Testis (tissue), 3 donors: Measurements from ENCODE around the gene PDGFRB. TPM values are rescaled to one million over a fixed set of nuclear protein-coding genes. Genes with fewer than 3 reads are reported as not detected.
"Not testable (repeated sequence)": the region's sequence is repeated elsewhere in the genome, so short reads cannot be mapped to it uniquely, and the experiment has no call there.

ENCODE experiments used
- DNase-seq: peaks from one replicate; pipeline ENCODE4 v3.0.0-alpha.2; 2019
- H3K27ac ChIP-seq, 2 donors: fragments of 200-600 bp; sonication (generic); one replicate each; pipeline ENCODE4 v1.5.1; 2019
- H3K27me3 ChIP-seq: fragments of 200-600 bp; sonication (generic); one replicate; pipeline ENCODE4 v1.5.1; 2019
- H3K36me3 ChIP-seq: fragments of 200-600 bp; sonication (generic); one replicate; pipeline ENCODE4 v1.5.1; 2017; ENCODE audit warnings: low read depth; ENCODE audit errors: missing control alignments
- H3K4me1 ChIP-seq: fragments of 200-600 bp; sonication (generic); one replicate; pipeline ENCODE4 v1.5.1; 2019
- H3K4me3 ChIP-seq, 2 donors: fragments of 200-600 bp; sonication (generic); one replicate each; pipeline ENCODE4 v1.5.1; 2017 to 2019
- H3K9me3 ChIP-seq: fragments of 200-600 bp; sonication (generic); one replicate; pipeline ENCODE4 v1.5.1; 2017
- POLR2A ChIP-seq: fragments of 450-650 bp; IDR thresholded peaks from one replicate; pipeline ENCODE4 v1.6.1; 2017; ENCODE audit warnings: antibody characterized with exemption, mild to moderate bottlenecking, moderate library complexity
- WGBS, 2 donors: methylation state at CpG; one replicate each; pipeline ENCODE4 v1.1.5; 2018; 5-methylcytosine and 5-hydroxymethylcytosine counted together
- intact Hi-C: fragments of 100-400 bp; cut with DNase I; formaldehyde crosslinking; loops from one replicate; pipeline ENCODE4 v1.15.1; 2023; ENCODE audit warnings: low total_unique reads
- polyA plus RNA-seq: library from polyadenylated mRNA; stranded (reverse); fragments of 350-450 nt; fragmentation: Illumina TruSeq; extraction: RNeasy Lipid Tissue Mini Kit (QIAGEN cat#74804); gene quantifications from one replicate; pipeline ENCODE4 v1.2.3, GENCODE V29; 2014; ENCODE audit warnings: low read depth, low replicate concordance; ENCODE audit not compliant: insufficient read depth
- total RNA-seq, 2 donors: library from RNA; depleted of rRNA; stranded (reverse); fragments of >200 nt; gene quantifications; one replicate each; pipeline ENCODE4 v1.2.3, GENCODE V29; 2016
- TF ChIP-seq, protein P1 (sequence below), 3 experiments: fragments of 450-650 bp in 2 of 3; fragments of 200-600 bp in 1 of 3; sonication (generic) in 1 of 3; IDR thresholded peaks; one replicate each; pipeline ENCODE4 v1.5.1; 2016 to 2019; ENCODE audit warnings: antibody characterized with exemption in 3 of 3, mild to moderate bottlenecking in 2 of 3, moderate library complexity in 1 of 3

The PDGFRB gene
- total and polyA plus RNA-seq, 3 donors from 2014 or later: 61.6 to 87.0 (median 71.2) TPM

DNA sequence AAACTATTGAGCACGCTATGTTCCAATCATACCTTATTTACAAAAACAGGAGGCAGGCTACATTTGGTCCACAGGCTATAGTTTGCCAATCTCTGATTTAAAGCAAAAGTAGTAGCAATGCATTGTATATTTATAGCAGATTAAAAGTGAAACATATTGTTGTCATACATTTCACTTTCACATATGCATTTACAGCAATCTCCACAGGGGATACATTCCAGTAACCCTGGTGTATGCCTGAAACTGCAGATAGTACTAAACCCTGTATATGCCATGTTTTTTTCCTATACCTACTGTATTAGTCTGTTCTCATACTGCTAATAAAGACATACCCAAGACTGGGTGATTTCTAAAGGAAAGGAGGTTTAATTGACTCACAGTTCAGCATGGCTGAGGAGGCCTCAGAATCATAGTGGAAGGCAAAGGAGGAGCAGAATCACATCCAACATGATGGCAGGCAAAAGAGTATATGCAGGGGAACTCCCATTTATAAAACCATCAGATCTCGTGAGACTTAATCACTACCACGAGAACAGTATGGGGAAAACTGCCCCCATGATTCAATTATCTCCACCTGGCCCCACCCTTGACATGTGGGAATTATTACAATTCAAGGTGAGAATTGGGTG, 63.4 kb downstream of the PDGFRB start:
- H3K4me1 ChIP-seq: no peaks in the 10 kb centered on the region
- H3K27me3 ChIP-seq: no peaks in the 10 kb centered on the region
- no peaks in the 10 kb centered on the region for H3K9me3 ChIP-seq
- DNase-seq: no peak
- no peak overlapping the region for H3K27ac ChIP-seq
- WGBS, 2 donors: 87 to 90% methylated on average over 3 of the region's 3 CpGs
- intact Hi-C loops: no loop called here
- TF ChIP-seq POLR2A: no peak
- TF ChIP-seq, protein P1, sequence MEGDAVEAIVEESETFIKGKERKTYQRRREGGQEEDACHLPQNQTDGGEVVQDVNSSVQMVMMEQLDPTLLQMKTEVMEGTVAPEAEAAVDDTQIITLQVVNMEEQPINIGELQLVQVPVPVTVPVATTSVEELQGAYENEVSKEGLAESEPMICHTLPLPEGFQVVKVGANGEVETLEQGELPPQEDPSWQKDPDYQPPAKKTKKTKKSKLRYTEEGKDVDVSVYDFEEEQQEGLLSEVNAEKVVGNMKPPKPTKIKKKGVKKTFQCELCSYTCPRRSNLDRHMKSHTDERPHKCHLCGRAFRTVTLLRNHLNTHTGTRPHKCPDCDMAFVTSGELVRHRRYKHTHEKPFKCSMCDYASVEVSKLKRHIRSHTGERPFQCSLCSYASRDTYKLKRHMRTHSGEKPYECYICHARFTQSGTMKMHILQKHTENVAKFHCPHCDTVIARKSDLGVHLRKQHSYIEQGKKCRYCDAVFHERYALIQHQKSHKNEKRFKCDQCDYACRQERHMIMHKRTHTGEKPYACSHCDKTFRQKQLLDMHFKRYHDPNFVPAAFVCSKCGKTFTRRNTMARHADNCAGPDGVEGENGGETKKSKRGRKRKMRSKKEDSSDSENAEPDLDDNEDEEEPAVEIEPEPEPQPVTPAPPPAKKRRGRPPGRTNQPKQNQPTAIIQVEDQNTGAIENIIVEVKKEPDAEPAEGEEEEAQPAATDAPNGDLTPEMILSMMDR (IDR thresholded peaks at IDR 0.05): no peak
- no peak overlapping the region for H3K4me3 ChIP-seq
- H3K36me3 ChIP-seq: no peaks in the 10 kb centered on the region

DNA sequence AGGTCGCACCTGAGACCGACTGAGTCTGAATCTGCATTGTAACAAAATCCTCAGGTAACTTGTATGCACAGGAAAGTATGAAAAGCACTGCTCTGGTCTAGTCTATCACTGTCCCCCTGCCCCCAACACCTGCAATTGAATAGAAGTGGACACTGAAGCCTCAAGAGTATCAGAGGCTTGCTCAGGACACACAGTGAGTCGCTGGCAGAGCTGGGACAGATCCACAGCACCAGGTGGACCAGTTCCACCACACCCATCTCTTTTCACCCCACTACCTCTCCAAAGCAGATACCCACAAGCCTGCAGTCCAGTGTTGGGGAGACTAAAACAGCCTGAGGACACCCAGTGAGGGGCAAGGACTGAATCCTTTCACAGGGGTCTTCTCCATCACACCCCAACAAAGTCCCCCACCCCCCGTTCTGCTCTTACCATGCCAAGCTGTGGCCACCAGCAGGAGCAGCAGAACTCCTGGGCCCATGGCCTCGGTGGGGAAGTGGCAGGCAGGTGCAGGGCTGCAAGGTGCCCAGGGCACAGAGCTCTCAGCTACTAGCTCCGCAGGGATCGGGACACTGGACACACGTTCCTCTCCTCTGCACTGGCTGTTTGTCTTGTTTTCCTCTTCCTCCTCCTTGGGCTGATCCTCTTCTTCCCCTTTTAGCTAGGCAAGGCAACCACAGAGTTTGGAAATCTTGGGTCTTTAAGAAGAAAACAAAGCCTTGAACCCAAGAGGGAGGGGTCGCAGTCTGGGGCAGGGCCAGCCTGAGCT, 69.5 kb downstream of the PDGFRB start, which contains the start of gene CSF1R:
Gene CSF1R, minus strand, starts transcription at position 605 of the 766 bp plus-strand sequence. Its CDS starts 127 bp downstream, at position 478.
- H3K27me3 ChIP-seq: no peaks in the 10 kb centered on the region
- intact Hi-C loops: no loop called here
- H3K9me3 ChIP-seq: no peaks in the 10 kb centered on the region
- 91 to 96% methylated on average over 6 to 9 of the region's 9 CpGs for WGBS, 2 donors
- H3K4me3 ChIP-seq: peak within 1 kb of the TSS in 1 of 2 donors; percentile 0
- H3K27ac ChIP-seq: no peak within 1 kb of the TSS
- no peak for TF ChIP-seq POLR2A
- TF ChIP-seq, protein P1 (IDR thresholded peaks at IDR 0.05): no peak
- peaks cover 5% of the 10 kb centered on the region for H3K4me1 ChIP-seq
- DNase-seq: peak; percentile 8
- no peaks in the 10 kb centered on the region for H3K36me3 ChIP-seq

DNA sequence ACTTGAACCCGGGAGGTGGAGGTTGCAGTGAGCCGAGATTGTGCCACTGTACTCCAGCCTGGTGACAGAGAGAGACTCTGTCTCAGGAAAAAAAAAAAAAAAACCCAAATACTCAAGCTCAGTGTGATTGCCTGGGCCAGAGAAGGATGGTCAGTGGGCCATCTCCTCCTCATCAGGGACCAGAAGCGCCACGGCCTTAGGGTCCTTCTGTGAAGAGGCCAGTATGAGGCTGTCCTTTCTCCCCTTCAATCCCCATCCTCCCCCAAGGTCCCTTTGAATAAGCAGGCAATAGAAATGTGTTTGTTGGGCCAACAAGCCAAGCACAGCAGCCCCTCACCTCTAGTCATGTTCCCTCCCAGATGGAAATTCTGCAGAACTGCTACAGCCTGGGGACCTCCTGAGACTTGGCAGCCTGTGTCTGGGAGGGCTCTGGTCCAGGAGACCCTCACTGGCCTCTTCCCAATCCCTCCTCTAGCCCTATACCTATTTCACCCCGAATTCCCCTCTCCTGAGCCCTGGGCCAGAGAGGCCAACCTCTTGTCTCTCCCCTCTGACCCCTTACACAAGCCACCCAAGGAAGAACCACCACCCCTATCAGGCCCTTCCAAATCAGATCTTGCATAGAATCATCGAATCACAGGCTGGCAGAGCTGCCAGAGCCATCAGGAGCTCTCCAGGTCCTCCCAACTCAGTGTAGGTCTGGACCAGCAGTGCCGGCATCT, 70.3 kb downstream of the PDGFRB start:
- H3K27me3 ChIP-seq: no peaks in the 10 kb centered on the region
- peaks cover 5% of the 10 kb centered on the region for H3K4me1 ChIP-seq
- intact Hi-C loops: no loop called here
- WGBS, 2 donors: 85 to 87% methylated on average over 6 to 7 of the region's 7 CpGs
- H3K36me3 ChIP-seq: no peaks in the 10 kb centered on the region
- H3K27ac ChIP-seq: no peak overlapping the region
- TF ChIP-seq, protein P1 (IDR thresholded peaks at IDR 0.05): no peak
- TF ChIP-seq POLR2A: no peak
- no peaks in the 10 kb centered on the region for H3K9me3 ChIP-seq
- peak; percentile 1 for DNase-seq
- peak overlapping the region in 1 of 2 donors; percentile 0 for H3K4me3 ChIP-seq

DNA sequence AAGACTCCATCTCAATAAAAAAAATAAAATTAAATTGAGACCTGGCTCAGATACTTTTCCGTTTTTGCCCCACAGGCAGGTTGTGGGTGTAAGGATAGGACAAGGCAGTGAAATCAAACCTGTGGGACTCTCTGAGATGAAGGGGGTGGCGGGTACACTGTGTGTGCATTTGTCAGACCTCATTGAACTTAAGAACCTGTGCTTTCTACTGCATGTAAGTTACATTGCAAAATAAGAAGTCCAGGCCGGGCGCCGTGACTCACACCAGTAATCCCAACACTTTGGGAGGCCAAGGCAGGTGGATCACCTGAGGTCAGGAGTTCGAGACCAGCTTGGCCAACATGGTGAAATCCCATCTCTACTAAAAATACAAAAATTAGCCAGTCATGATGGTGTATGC, 70.9 kb downstream of the PDGFRB start:
- H3K27me3 ChIP-seq, H3K36me3 ChIP-seq, H3K9me3 ChIP-seq, H3K27ac ChIP-seq, H3K4me1 ChIP-seq, H3K4me3 ChIP-seq, intact Hi-C loops: not testable (repeated sequence)
- WGBS, 2 donors: 79 to 94% methylated on average over 2 to 6 of the region's 6 CpGs
- peak; percentile 7 for DNase-seq

DNA sequence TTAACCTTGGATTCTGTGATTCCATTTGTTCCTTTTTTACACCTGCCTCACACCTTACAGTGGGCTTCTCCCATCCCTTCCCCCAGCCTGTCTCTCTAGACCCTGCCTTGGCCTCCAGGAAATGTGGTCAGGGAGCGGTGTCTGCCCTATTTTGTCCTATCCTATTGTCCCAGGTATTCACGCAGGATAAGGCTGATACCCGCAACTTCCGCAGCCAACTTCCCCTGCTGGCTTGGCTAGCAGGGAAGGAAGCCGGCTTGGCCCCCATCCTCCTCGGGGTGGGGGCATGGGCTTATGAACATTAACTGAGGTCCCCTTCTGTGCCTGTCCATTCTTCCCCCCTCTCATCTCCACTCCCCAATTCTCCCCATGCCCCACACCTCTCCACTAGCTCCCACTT, 72.8 kb downstream of the PDGFRB start:
- TF ChIP-seq, protein P1 (IDR thresholded peaks at IDR 0.05): no peak
- no peak for TF ChIP-seq POLR2A
- DNase-seq: peak; percentile 11
- H3K36me3 ChIP-seq: no peaks in the 10 kb centered on the region
- no peaks in the 10 kb centered on the region for H3K27me3 ChIP-seq
- 64 to 94% methylated on average over 6 of the region's 6 CpGs for WGBS, 2 donors
- intact Hi-C loops: no loop called here
- no peaks in the 10 kb centered on the region for H3K9me3 ChIP-seq
- no peak overlapping the region for H3K27ac ChIP-seq
- peaks cover 5% of the 10 kb centered on the region for H3K4me1 ChIP-seq
- H3K4me3 ChIP-seq: no peak overlapping the region
